NCI-H345 treated with DMSO at 0.1 percent for 48 hours (cell line): Measurements from ENCODE around the gene DDX53.

Experiments used
- DNase-seq: peaks from one replicate; lab custom pipeline; 2025; ENCODE audit not compliant: unreplicated experiment; lab: John Stamatoyannopoulos, UW

Gene DDX53

GRCh38 chrX:23048806-23049573, 49.2 kb downstream of the DDX53 start:
- no peak for DNase-seq

GRCh38 chrX:23052324-23052723, 52.6 kb downstream of the DDX53 start:
- DNase-seq = no peak
